Mucosa of descending colon (tissue), 3 donors: ENCODE data around the gene TUBA3E. TPM values are rescaled to one million over a fixed set of nuclear protein-coding genes. Genes with fewer than 3 reads are reported as not detected.
"Not testable (repeated sequence)": the region's sequence is repeated elsewhere in the genome, so short reads cannot be mapped to it uniquely, and the experiment has no call there.

Experiments used
- ATAC-seq: fragments of 200-7000 bp; cut with Tn5 transposase; one replicate; pipeline ENCODE4 v1.9.1; 2020; ENCODE audit warnings: mild to moderate bottlenecking, moderate library complexity
- DNase-seq, 3 donors: peaks; one replicate each; pipeline ENCODE4 v3.0.0-alpha.2; 2020
- H3K36me3 ChIP-seq: fragments of 200-600 bp; one replicate; pipeline ENCODE4 v1.8.0; 2021; ENCODE audit warnings: low read depth, mild to moderate bottlenecking
- H3K4me1 ChIP-seq: fragments of 200-600 bp; one replicate; pipeline ENCODE4 v1.8.0; 2021; ENCODE audit warnings: low read depth, mild to moderate bottlenecking
- H3K4me3 ChIP-seq: fragments of 200-600 bp; one replicate; pipeline ENCODE4 v1.8.0; 2021; ENCODE audit warnings: mild to moderate bottlenecking
- H3K9me3 ChIP-seq: fragments of 200-600 bp; one replicate; pipeline ENCODE4 v1.8.0; 2021; ENCODE audit warnings: mild to moderate bottlenecking
- intact Hi-C, 2 donors: fragments of 100-400 bp; cut with DNase I in 1 of 2; cut with micrococcal nuclease in 1 of 2; formaldehyde crosslinking; loops; one replicate each; pipeline versions ENCODE4 v1.11.0 to v1.11.1; 2022; cut with DNase I, micrococcal nuclease
- total RNA-seq, 3 donors: library from RNA; stranded (reverse); fragmentation: NEBNext Ultra II Directional in 2 of 3; extraction: Animal tissue kit (Norgen Biotek cat#: 25700) in 2 of 3; gene quantifications; one replicate each; pipeline versions ENCODE4 v1.2.1 to v1.2.4, GENCODE V29; 2021 to 2023
- TF ChIP-seq, protein P1 (sequence below): fragments of 200-600 bp; IDR thresholded peaks from one replicate; pipeline ENCODE4 v1.8.0; 2022; ENCODE audit warnings: antibody characterized with exemption, mild to moderate bottlenecking
- donor health status: DM: no; HTN: no; CAD: no; lungs with moderate emphysema.
- donor health status: DM: no; HTN: no; CAD: no.
- donor health status: DM: no; HTN: yes; CAD: no.

TUBA3E gene
- total RNA-seq, 3 donors from 2014 or later = not detected

DNA sequence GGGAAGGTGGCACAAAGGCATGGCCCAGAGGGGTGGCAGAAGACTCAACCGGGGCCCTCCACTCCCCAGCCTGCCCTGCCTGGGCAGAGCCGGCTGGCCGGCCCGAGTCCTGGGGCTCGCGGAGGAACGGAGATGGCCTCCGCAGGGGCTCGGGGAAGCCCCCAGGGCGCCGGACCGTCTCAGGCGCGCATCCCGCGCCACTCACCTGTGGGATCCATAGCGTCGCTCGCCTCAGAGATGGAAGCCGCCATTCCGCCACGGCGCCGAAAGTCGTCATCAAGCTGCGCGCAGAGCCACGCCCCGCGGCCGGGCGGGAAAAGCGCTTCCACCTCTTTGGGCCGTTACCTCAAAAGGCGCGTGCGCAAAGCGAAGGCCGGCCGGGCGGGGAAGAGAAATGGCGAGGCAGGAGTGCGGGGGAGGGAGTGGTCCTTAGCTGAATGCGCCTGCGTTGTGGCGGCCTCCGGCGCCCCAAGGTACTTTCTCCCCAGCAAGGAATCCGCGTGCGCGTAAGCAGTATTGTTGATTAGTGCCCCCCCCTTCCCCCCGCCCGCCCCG, 16.8 kb downstream of the TUBA3E start, which contains the start of gene SMPD4:
TSS of gene SMPD4 (minus strand) at position 278 of the 555 bp plus-strand sequence. CDS start 5,010 bp downstream, outside the sequence.
- Histone ChIP-seq H3K9me3 (no peaks in the 10 kb centered on the region), H3K36me3 (no peaks in the 10 kb centered on the region), H3K4me3 (peak within 1 kb of the TSS; percentile 93), H3K4me1 (peaks cover 11% of the 10 kb centered on the region)
- intact Hi-C loops = loop anchor here (10.0 kb wide), 1 partner anchor 153 kb away; no protein-coding TSS in a partner anchor
- TF ChIP-seq, protein P1, sequence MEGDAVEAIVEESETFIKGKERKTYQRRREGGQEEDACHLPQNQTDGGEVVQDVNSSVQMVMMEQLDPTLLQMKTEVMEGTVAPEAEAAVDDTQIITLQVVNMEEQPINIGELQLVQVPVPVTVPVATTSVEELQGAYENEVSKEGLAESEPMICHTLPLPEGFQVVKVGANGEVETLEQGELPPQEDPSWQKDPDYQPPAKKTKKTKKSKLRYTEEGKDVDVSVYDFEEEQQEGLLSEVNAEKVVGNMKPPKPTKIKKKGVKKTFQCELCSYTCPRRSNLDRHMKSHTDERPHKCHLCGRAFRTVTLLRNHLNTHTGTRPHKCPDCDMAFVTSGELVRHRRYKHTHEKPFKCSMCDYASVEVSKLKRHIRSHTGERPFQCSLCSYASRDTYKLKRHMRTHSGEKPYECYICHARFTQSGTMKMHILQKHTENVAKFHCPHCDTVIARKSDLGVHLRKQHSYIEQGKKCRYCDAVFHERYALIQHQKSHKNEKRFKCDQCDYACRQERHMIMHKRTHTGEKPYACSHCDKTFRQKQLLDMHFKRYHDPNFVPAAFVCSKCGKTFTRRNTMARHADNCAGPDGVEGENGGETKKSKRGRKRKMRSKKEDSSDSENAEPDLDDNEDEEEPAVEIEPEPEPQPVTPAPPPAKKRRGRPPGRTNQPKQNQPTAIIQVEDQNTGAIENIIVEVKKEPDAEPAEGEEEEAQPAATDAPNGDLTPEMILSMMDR = no peak
- ATAC-seq (peak; percentile 91), DNase-seq (peak; percentile 98 to 99 (median 98))

DNA sequence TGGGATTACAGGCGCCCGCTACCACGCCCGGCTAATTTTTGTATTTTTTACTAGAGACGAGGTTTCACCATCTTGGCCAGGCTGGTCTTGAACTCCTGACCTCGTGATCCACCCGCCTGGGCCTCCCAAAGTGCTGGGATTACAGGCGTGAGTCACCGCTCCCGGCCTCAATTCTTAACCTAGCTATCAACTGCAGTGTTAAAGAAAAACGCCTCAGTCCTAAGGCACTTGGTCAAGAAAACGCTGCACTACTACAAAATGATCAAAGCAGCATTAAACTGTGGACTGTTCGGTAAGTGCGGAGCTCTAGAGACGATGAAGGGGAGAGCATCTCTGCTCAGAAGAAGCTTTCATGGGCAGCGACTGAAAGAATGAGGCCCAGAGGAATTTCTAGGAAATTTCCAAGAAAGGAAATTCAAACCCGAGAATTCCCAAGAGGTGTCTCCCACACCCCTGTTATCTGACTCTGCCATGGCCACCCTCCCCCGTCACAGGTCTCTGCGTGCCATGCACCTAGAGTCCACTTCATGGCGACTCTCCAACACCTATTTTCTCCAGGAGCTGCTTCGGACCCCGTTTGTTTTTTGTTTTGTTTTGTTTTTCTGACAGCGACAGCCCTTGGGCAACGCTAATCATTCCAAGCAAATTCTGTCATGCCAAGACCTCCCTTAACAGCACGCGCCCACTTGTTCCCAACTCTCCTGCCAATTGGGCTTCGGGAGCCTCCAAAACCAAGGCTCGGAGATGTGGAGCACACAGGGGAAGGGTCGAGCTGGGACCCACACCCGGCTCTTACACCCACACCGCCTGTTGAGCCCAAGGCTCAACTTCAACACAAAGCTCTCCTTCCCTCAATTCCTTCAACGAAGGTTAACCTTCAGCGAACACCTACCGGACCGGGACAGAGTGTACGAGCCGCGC, 17.6 kb downstream of the TUBA3E start:
- H3K4me1 ChIP-seq = peaks cover 11% of the 10 kb centered on the region
- not testable (repeated sequence) for ATAC-seq, H3K9me3 ChIP-seq, H3K36me3 ChIP-seq, DNase-seq
- intact Hi-C loops = loop anchor here (10.0 kb wide), 1 partner anchor 154 kb away; no protein-coding TSS in a partner anchor
- H3K4me3 ChIP-seq = peak overlapping the region; percentile 93

DNA sequence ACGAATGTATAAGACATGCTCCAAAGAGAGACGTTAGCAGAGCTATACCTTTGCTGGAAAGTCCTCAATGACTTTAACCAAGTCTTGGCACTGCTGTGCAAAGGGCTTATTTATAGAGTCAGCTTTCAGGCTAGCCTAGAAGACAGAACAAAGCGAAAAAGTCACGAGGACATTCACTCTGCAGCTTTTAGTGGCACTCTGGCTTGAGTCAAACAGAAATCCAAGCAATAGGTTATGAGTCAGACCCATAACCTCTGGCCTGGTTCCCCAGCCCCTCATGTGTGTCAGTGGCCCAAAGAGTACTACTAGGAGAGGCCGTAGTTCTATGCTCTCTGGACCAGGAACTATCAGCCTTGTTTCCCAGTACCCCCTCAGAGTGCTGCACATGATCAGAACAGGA, 23.4 kb downstream of the TUBA3E start:
- intact Hi-C loops = not testable (repeated sequence)

DNA sequence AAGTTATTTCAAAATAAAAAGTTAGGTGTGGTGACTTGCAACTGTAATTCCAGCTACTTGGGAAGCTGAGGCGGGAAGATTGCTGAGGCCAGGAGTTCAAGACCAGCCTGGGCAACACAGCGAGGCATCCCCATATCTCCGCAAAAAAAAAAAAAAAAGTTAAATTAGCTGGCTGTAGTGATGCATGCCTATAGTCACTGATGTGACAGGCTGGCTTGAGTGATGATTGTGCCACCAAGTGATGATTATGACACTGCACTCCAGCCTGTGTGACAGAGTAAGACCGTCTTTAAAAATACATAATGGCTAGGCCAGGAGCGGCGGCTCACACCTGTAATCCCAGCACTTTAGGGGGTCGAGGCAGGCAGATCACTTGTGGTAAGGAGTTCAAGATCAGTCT, 28.3 kb downstream of the TUBA3E start:
- peaks cover 4% of the 10 kb centered on the region for H3K36me3 ChIP-seq
- ATAC-seq (no peak), DNase-seq (no peak)
- no peak overlapping the region for H3K4me3 ChIP-seq
- no peaks in the 10 kb centered on the region for H3K9me3 ChIP-seq
- intact Hi-C loops = no loop called here
- no peaks in the 10 kb centered on the region for H3K4me1 ChIP-seq
- TF ChIP-seq, protein P1 = no peak

More for the DNA sequence above, 23.4 kb downstream of the TUBA3E start:
- not testable (repeated sequence) for H3K4me1 ChIP-seq, H3K4me3 ChIP-seq, H3K36me3 ChIP-seq, ATAC-seq, DNase-seq, H3K9me3 ChIP-seq

DNA sequence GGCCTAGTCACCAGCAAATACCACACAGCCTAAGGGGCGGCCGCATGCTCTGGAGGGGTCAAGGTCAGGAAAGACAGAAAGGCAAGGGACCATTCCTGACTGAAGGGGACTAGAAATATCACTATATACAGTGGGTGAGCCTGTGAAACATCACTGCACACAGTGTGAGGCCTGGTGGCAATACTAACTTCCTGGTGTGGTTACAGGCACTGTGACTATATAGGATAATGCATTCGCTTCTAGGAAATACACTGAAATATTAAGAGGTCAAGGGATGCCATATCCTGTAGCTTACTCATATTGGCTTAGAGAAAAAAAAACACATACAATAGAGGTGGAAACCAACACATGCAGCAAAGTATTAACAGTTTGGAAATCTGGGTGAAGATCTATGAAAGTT, 29.1 kb downstream of the TUBA3E start:
- DNase-seq, intact Hi-C loops, H3K36me3 ChIP-seq, H3K4me1 ChIP-seq, H3K4me3 ChIP-seq, ATAC-seq, H3K9me3 ChIP-seq: not testable (repeated sequence)

GRCh38 chr2:130166611-130167010, 31.6 kb downstream of the TUBA3E start:
- H3K9me3 ChIP-seq, ATAC-seq, H3K4me3 ChIP-seq, H3K36me3 ChIP-seq, intact Hi-C loops, DNase-seq, H3K4me1 ChIP-seq: not testable (repeated sequence)

GRCh38 chr2:130165293-130166016, 32.8 kb downstream of the TUBA3E start:
- Histone ChIP-seq H3K4me1 (no peaks in the 10 kb centered on the region), H3K4me3 (no peak overlapping the region), H3K9me3 (no peaks in the 10 kb centered on the region), H3K36me3 (peaks cover 7% of the 10 kb centered on the region)
- ATAC-seq (no peak), DNase-seq (no peak)
- TF ChIP-seq, protein P1 = no peak
- intact Hi-C loops = no loop called here
